ENCODE results near the gene PDHB.
"Not testable (repeated sequence)": the region's sequence is repeated elsewhere in the genome, so short reads cannot be mapped to it uniquely, and the experiment has no call there.

PDHB gene

GRCh38 chr3:58433400-58434167, at the start of gene PDHB:
PDHB (minus strand) TSS chr3:58433832; CDS start chr3:58433809, 23 bp downstream.
- DNase-seq, result peak; percentile 91

GRCh38 chr3:58482917-58483636, 49.4 kb upstream of the PDHB start:
- DNase-seq, result no peak

- DNase-seq, result no peak
Observed at GRCh38 chr3:58480309-58480708, 46.7 kb upstream of the PDHB start.

- DNase-seq, result no peak
Observed at GRCh38 chr3:58478781-58479180, 45.1 kb upstream of the PDHB start.

- no peak for DNase-seq
Observed at GRCh38 chr3:58474967-58475578, 41.4 kb upstream of the PDHB start.

GRCh38 chr3:58474348-58474911, 40.8 kb upstream of the PDHB start:
- no peak for DNase-seq

- no peak for DNase-seq
Observed at GRCh38 chr3:58473275-58473674, 39.6 kb upstream of the PDHB start.

GRCh38 chr3:58471025-58471887, 37.6 kb upstream of the PDHB start:
- no peak for DNase-seq

- DNase-seq, result no peak
Observed at GRCh38 chr3:58470363-58471024, 36.9 kb upstream of the PDHB start.

GRCh38 chr3:58469096-58469495, 35.5 kb upstream of the PDHB start:
- DNase-seq, result no peak

- DNase-seq, result no peak
Observed at GRCh38 chr3:58466899-58467563, 33.4 kb upstream of the PDHB start.

- DNase-seq, result no peak
Observed at GRCh38 chr3:58464866-58465265, 31.2 kb upstream of the PDHB start.

GRCh38 chr3:58463942-58464271, 30.3 kb upstream of the PDHB start:
- DNase-seq, result no peak

GRCh38 chr3:58463181-58463941, 29.7 kb upstream of the PDHB start:
- peak; percentile 88 for DNase-seq

- DNase-seq, result no peak
Observed at GRCh38 chr3:58462829-58463180, 29.2 kb upstream of the PDHB start.

- no peak for DNase-seq
Observed at GRCh38 chr3:58459160-58459559, 25.5 kb upstream of the PDHB start.

GRCh38 chr3:58452176-58452575, 18.5 kb upstream of the PDHB start:
- DNase-seq, result no peak

GRCh38 chr3:58441514-58442450, 8.2 kb upstream of the PDHB start:
- DNase-seq, result no peak

GRCh38 chr3:58440996-58441355, 7.3 kb upstream of the PDHB start:
- DNase-seq, result not testable (repeated sequence)

- not testable (repeated sequence) for DNase-seq
Observed at GRCh38 chr3:58437276-58437675, 3.6 kb upstream of the PDHB start.

All from 8988T (cell line).